ENCODE results near the gene ZFAND3.
"Not testable (repeated sequence)": the region's sequence is repeated elsewhere in the genome, so short reads cannot be mapped to it uniquely, and the experiment has no call there.

ZFAND3 gene

DNA sequence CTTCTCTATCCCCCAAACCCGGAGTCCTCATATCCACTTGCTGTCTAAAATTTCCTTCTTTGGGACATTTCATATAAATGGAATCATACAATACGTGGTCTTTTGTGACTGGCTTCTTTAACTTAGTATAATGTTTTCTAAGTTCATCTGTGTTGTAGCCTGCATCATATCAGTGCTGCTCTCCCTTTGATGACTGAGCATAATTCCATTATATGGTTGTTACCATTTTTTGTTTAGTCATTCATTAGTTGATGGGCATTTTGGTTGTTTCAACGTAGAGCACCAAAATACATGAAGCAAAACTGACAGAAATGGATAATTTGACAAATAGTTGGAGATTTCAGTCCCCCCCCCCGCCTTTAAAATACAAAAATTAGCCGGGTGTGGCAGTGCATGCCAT lies 71.5 kb downstream of the ZFAND3 start:
- FAIRE-seq (no peak), DNase-seq (ENCODE audit: insufficient read length) (no peak)
- TF ChIP-seq TAF1 (IDR thresholded peaks at IDR 0.05; ENCODE audit: borderline replicate concordance, low read depth, low read length): no peak
- no peak for TF ChIP-seq POLR2AphosphoS5 (IDR thresholded peaks at IDR 0.05; ENCODE audit: low read depth, low read length)
- TF ChIP-seq POLR2A (IDR thresholded peaks at IDR 0.05; ENCODE audit: low read depth, low read length): no peak

GRCh38 chr6:37893257-37893656 lies 73.7 kb downstream of the ZFAND3 start:
- FAIRE-seq: no peak
- no peak for DNase-seq (ENCODE audit: insufficient read length)

DNA sequence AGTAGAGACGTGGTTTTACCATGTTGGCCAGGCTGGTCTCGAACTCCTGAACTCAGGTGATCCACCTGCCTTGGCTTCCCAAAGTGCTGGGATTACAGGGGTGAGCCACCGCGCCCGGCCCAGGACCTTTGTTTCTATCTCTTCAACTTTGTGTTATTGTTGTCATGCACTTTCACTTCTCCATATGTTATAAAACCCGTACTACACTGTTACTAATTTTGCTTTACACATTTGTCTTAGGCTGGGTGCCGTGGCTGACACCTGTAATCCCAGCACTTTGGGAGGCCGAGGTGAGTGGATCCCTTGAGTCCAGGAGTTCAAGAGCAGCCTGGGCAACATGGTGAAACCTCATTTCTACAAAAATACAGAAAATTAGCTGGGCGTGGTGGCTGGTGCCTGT lies 74.2 kb downstream of the ZFAND3 start:
- DNase-seq (ENCODE audit: insufficient read length); FAIRE-seq: not testable (repeated sequence)

More at GRCh38 chr6:37893257-37893656, 73.7 kb downstream of the ZFAND3 start:
- no peak for TF ChIP-seq TAF1 (IDR thresholded peaks at IDR 0.05; ENCODE audit: borderline replicate concordance, low read depth, low read length)
- no peak for TF ChIP-seq POLR2A (IDR thresholded peaks at IDR 0.05; ENCODE audit: low read depth, low read length)
- TF ChIP-seq POLR2AphosphoS5 (IDR thresholded peaks at IDR 0.05; ENCODE audit: low read depth, low read length): no peak

DNA sequence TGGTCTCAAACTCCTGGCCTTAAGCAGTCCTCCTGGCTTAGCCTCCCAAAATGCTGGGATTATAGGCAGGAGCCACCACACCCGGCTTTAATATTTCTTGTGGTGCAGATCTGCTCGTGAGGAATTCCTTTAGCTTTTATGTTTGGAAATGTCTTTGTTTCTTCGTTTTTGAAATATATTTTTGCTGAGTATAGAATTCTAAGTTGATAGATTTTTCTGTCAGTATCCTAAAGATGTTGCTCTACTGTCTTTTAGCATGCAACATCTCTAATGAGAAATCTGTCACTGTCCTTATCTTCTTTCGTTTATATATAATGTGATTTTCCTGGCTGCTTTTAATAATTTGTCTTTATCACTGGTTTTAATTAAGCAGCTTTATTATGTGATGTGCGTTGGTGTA lies 75.1 kb downstream of the ZFAND3 start:
- FAIRE-seq: no peak
- TF ChIP-seq POLR2AphosphoS5 (IDR thresholded peaks at IDR 0.05; ENCODE audit: low read depth, low read length): no peak
- no peak for TF ChIP-seq TAF1 (IDR thresholded peaks at IDR 0.05; ENCODE audit: borderline replicate concordance, low read depth, low read length)
- TF ChIP-seq POLR2A (IDR thresholded peaks at IDR 0.05; ENCODE audit: low read depth, low read length): no peak
- no peak for DNase-seq (ENCODE audit: insufficient read length)

- no peak for TF ChIP-seq POLR2AphosphoS5 (IDR thresholded peaks at IDR 0.05; ENCODE audit: low read depth, low read length)
- TF ChIP-seq POLR2A (IDR thresholded peaks at IDR 0.05; ENCODE audit: low read depth, low read length): no peak
- TF ChIP-seq TAF1 (IDR thresholded peaks at IDR 0.05; ENCODE audit: borderline replicate concordance, low read depth, low read length): no peak
- FAIRE-seq (no peak), DNase-seq (ENCODE audit: insufficient read length) (no peak)
Observed at GRCh38 chr6:37897321-37897720, 77.8 kb downstream of the ZFAND3 start.

GRCh38 chr6:37897818-37898515 lies 78.4 kb downstream of the ZFAND3 start:
- no peak for FAIRE-seq
- no peak for TF ChIP-seq POLR2AphosphoS5 (IDR thresholded peaks at IDR 0.05; ENCODE audit: low read depth, low read length)
- no peak for TF ChIP-seq TAF1 (IDR thresholded peaks at IDR 0.05; ENCODE audit: borderline replicate concordance, low read depth, low read length)
- no peak for TF ChIP-seq POLR2A (IDR thresholded peaks at IDR 0.05; ENCODE audit: low read depth, low read length)
- DNase-seq (ENCODE audit: insufficient read length): no peak

- FAIRE-seq (no peak), DNase-seq (ENCODE audit: insufficient read length) (no peak)
- TF ChIP-seq POLR2AphosphoS5 (IDR thresholded peaks at IDR 0.05; ENCODE audit: low read depth, low read length) (no peak), POLR2A (IDR thresholded peaks at IDR 0.05; ENCODE audit: low read depth, low read length) (no peak), TAF1 (IDR thresholded peaks at IDR 0.05; ENCODE audit: borderline replicate concordance, low read depth, low read length) (no peak)
Observed at GRCh38 chr6:37903351-37904340, 84.1 kb downstream of the ZFAND3 start.

DNA sequence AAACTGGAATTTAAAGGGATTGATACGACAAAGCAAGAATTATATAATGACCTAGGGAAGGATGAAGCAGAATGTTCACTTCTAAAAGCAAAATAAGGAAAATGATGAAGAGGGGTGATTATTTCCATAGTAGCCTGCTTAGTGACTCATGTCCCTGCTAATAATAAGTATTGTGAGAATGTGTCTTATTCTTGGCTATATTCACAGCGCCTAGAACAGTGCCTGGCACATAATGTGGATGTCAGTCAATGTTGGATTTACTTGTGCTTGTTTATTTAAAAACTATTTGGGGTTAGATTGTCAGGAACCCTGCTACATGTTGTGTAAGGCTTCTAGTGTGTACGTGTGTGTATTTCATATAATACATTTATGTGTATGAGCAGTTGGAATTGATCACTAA lies 85.1 kb downstream of the ZFAND3 start:
- DNase-seq (ENCODE audit: insufficient read length) (no peak), FAIRE-seq (peak; percentile 65)
- TF ChIP-seq POLR2A (IDR thresholded peaks at IDR 0.05; ENCODE audit: low read depth, low read length) (no peak), TAF1 (IDR thresholded peaks at IDR 0.05; ENCODE audit: borderline replicate concordance, low read depth, low read length) (no peak)

DNA sequence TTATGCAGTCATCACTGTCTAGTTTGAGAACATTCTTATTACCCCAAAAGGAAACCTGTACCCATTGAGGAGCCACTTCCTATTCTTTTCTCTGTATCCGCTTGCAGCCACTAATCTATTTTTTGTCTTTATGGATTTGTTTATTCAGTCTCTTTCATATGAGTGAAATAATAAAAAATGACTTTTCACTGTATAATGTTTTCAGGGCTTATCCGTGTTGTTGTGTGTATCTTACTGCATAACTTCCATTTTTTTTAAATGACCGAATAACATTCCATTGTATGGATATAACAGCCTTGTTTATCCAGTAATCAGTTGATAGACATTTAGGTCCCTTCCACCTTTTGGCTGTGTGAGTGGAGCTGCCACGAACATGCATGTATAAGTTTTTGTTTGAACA lies 86.6 kb downstream of the ZFAND3 start:
- no peak for DNase-seq (ENCODE audit: insufficient read length)
- TF ChIP-seq TAF1 (IDR thresholded peaks at IDR 0.05; ENCODE audit: borderline replicate concordance, low read depth, low read length): no peak
- no peak for TF ChIP-seq POLR2AphosphoS5 (IDR thresholded peaks at IDR 0.05; ENCODE audit: low read depth, low read length)
- no peak for TF ChIP-seq POLR2A (IDR thresholded peaks at IDR 0.05; ENCODE audit: low read depth, low read length)
- FAIRE-seq: peak; percentile 46

GRCh38 chr6:37910998-37911397 lies 91.5 kb downstream of the ZFAND3 start:
- FAIRE-seq: no peak
- TF ChIP-seq POLR2A (IDR thresholded peaks at IDR 0.05; ENCODE audit: low read depth, low read length) (no peak), POLR2AphosphoS5 (IDR thresholded peaks at IDR 0.05; ENCODE audit: low read depth, low read length) (no peak)
- no peak for DNase-seq (ENCODE audit: insufficient read length)

GRCh38 chr6:37913210-37913609 lies 93.7 kb downstream of the ZFAND3 start:
- no peak for TF ChIP-seq TAF1 (IDR thresholded peaks at IDR 0.05; ENCODE audit: borderline replicate concordance, low read depth, low read length)
- DNase-seq (ENCODE audit: insufficient read length) (no peak), FAIRE-seq (no peak)

- TF ChIP-seq TAF1 (IDR thresholded peaks at IDR 0.05; ENCODE audit: borderline replicate concordance, low read depth, low read length) (no peak), POLR2AphosphoS5 (IDR thresholded peaks at IDR 0.05; ENCODE audit: low read depth, low read length) (no peak), POLR2A (IDR thresholded peaks at IDR 0.05; ENCODE audit: low read depth, low read length) (no peak)
- no peak for DNase-seq (ENCODE audit: insufficient read length)
- FAIRE-seq: no peak
Observed at GRCh38 chr6:37915463-37915862, 95.9 kb downstream of the ZFAND3 start.
